Vagina (tissue), 2 donors: ENCODE results near the gene RAB29.
"Not testable (repeated sequence)": the region's sequence is repeated elsewhere in the genome, so short reads cannot be mapped to it uniquely, and the experiment has no call there.

Experiments used
- POLR2A ChIP-seq, 2 donors: fragments of 450-650 bp; IDR thresholded peaks; one replicate each; pipeline ENCODE4 v1.6.1; 2017; ENCODE audit warnings: antibody characterized with exemption in 2 of 2, mild to moderate bottlenecking in 2 of 2, moderate library complexity in 2 of 2
- POLR2AphosphoS5 ChIP-seq, 2 donors: sonication (generic); formaldehyde crosslinking; IDR thresholded peaks; one replicate each; pipeline ENCODE4 v1.9.0; 2017; ENCODE audit warnings: antibody characterized with exemption in 2 of 2, mild to moderate bottlenecking in 2 of 2, low read depth in 1 of 2; ENCODE audit not compliant: insufficient read depth in 1 of 2
- TF ChIP-seq, protein P1 (sequence below), 3 experiments: fragments of 450-650 bp in 2 of 3; fragments of 200-600 bp in 1 of 3; sonication (generic) in 1 of 3; IDR thresholded peaks; one replicate each; pipeline ENCODE4 v1.5.1; 2017 to 2019; ENCODE audit warnings: antibody characterized with exemption in 3 of 3, mild to moderate bottlenecking in 2 of 3, moderate library complexity in 2 of 3

DNA sequence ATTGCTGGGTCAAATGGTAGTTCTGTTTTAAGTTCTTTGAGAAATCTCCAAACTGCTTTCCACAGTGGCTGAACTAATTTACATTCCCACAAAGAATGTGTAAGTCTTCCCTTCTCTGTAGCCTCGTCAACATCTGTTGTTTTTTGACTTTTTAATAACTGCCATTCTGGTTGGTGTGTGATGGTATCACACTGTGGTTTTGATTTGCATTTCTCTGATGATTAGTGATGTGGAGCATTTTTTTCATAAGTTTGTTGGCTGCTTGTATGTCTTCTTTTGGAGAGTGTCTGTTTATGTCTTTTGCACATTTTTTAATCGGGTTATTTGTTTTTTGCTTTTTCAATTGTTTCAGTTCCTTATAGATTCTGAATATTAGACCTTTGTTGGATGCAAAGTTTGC, 48.0 kb upstream of the RAB29 start:
- TF ChIP-seq, protein P1, sequence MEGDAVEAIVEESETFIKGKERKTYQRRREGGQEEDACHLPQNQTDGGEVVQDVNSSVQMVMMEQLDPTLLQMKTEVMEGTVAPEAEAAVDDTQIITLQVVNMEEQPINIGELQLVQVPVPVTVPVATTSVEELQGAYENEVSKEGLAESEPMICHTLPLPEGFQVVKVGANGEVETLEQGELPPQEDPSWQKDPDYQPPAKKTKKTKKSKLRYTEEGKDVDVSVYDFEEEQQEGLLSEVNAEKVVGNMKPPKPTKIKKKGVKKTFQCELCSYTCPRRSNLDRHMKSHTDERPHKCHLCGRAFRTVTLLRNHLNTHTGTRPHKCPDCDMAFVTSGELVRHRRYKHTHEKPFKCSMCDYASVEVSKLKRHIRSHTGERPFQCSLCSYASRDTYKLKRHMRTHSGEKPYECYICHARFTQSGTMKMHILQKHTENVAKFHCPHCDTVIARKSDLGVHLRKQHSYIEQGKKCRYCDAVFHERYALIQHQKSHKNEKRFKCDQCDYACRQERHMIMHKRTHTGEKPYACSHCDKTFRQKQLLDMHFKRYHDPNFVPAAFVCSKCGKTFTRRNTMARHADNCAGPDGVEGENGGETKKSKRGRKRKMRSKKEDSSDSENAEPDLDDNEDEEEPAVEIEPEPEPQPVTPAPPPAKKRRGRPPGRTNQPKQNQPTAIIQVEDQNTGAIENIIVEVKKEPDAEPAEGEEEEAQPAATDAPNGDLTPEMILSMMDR (IDR thresholded peaks at IDR 0.05) = not testable (repeated sequence)
- TF ChIP-seq POLR2A (IDR thresholded peaks at IDR 0.05); POLR2AphosphoS5 (IDR thresholded peaks at IDR 0.05; ENCODE audit: insufficient read depth in 1 of 2, low read depth in 1 of 2): not testable (repeated sequence)
